Measurements from ENCODE around the gene MBNL3.
A peak's percentile ranks its signal among the peaks of the same experiment; 100 is the strongest.

The MBNL3 gene

DNA sequence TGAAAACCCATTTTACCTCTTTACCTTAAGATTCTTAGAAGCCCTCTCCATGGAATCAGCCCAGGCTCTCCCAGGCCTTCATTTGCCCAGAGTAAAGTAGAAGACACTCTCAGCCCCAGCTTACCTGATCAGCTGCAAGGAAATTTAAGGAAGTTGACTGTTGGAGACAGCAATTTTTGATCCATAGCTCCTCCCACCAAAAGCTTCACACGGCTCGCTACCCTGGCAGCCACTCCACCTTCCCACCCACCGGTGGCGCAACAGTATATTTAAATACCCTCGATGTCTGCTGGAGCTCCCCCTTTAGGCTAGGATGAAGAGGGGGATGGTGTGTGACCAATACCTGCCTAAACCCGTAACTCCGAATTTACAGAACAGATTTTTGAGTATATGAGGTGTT, 75.4 kb downstream of the MBNL3 start:
- no peak for DNase-seq

- DNase-seq, result no peak
Observed at GRCh38 chrX:132412208-132412607, 76.6 kb downstream of the MBNL3 start.

- no peak for DNase-seq
Observed at GRCh38 chrX:132411310-132411977, 77.4 kb downstream of the MBNL3 start.

GRCh38 chrX:132409780-132410556, 78.9 kb downstream of the MBNL3 start:
- DNase-seq, result no peak

GRCh38 chrX:132407691-132408090, 81.1 kb downstream of the MBNL3 start:
- peak; percentile 2 to 24 for DNase-seq

DNA sequence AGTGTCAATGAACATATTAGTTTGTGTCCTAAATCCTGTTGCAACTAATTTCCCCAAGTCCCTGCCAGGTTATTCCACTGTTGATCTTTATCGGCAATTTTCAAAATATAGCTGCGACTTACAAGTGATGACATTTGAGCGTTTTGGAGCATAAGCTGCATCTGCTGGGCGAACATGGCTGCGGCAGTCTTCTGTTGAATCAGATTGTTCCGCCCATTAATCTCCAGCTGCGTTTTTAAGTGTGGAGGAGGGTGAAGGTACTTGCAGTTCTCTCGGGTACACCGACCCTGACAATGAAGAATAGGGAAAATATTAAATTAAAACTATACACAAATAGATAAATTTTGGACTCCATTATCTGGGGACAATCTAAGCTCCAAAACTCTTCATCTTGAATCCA, 82.7 kb downstream of the MBNL3 start:
- no peak for DNase-seq

- DNase-seq, result no peak
Observed at GRCh38 chrX:132404266-132404665, 84.6 kb downstream of the MBNL3 start.

GRCh38 chrX:132401935-132402334, 86.9 kb downstream of the MBNL3 start:
- no peak for DNase-seq

DNA sequence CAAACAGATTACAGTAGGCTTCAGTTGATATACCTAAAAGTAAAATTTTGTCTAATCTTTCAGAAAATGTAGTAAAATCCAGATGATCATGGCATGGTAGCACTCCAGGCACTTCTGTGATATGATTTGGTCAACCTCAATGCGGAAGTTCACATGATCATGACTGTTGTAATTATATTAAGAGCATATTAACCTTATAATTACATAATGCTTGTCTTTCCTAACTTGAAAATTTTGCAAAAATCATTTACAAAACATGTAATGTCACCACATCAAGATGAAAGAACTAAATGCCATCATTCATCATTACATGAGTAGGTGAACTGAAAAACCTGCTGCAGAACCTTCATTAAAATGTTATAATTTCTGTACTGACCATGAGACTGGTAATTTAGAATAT, 88.1 kb downstream of the MBNL3 start:
- DNase-seq, result peak; percentile 26 to 75

DNA sequence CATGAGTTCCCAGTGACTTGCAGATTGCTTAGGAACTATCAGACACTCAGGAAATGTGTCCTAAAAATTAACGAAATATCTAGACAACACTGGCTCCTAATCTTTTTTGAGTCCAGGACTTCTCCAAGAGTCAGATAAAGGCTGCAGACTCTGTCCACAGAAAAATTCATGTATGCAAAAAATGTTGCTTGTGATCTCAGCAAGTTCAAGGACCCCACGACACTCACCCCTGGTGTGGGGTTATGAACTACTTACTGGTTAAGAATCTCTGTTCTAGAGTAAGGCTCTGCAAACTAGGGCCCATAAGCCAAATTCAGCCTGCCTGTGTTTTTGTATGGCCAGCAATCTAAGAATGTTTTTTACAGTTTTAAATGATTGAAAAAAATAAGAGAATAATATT, 93.2 kb downstream of the MBNL3 start:
- DNase-seq, result no peak

DNA sequence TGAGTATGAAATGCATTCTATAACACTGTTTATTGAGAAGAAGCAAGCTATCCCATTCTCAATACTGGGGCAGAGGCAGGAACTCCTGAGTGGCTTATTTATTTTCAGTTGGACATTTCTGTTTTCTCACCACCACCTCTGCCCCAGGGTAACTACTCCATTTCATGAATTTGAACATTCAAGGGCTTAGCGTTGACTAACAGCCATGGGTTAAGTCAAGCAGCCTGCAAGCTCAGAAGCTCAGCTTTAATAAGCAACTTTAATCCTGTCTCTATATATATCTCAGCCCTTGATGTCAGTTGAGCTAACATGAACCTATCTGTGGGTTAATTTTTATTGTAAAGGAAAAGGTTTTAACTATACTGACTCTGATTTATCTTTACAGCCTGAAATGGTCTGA, 93.8 kb downstream of the MBNL3 start:
- peak in 1 of 2 donors; percentile 1 for DNase-seq

GRCh38 chrX:132394591-132394990, 94.2 kb downstream of the MBNL3 start:
- peak in 1 of 2 donors; percentile 18 for DNase-seq

DNA sequence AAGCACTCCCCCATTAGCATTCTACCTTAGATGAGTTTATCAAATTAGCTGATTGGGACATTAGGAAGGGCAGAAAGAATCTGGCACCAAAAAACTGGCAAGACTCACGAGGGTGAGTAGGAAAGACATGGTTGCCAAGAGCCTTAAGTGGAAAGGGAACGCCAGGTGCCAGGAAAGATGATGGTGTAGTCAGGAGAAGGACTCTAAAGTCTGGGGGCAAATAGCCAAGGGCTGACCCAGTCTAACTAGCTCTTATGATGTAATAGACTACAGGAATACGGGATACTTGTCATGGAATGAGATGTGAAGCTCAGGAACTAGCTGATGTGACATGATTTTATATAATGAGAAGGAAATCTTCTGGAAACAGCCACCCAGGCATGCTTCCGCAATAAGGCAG, 94.8 kb downstream of the MBNL3 start:
- DNase-seq, result no peak

- DNase-seq, result no peak
Observed at GRCh38 chrX:132393485-132393884, 95.4 kb downstream of the MBNL3 start.

GRCh38 chrX:132393085-132393484, 95.8 kb downstream of the MBNL3 start:
- DNase-seq, result no peak

DNA sequence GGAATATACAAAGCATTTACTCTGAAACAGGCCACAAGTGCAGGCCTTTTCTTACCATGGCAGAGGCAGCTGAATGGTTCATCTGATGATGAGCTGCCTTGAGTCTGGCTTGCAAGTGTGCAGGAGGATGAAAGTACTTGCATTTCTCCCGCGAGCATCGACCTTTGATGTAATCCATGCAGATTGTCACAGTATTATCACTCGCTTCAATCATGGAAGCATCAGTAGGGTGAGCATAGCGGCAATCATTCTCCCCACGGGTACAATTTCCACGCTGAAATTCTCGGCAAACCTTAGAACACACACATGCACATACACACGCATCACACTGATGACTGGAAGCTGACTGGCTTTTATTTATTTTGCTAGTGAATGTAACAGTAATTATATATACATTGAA, 98.0 kb downstream of the MBNL3 start:
- no peak for DNase-seq

DNA sequence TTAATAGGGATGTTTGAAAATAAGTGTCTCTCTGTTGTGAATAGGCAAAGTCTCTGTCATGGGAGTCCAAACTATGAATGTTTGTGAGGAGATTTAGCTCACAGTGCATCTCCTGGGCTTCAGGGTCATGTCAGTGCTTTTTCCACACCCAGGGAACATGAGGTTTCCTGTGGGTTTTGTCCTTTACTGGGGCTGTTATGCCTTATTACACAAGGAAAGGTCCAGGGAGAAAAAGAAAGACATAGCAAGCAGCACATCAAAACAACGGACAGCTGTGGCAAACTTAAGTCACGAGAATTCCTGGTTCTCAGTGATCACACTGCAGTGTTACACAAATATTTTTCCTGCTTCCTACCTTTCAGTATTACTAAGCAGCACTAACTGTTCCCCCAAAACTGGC, 99.4 kb downstream of the MBNL3 start:
- DNase-seq, result no peak

DNA sequence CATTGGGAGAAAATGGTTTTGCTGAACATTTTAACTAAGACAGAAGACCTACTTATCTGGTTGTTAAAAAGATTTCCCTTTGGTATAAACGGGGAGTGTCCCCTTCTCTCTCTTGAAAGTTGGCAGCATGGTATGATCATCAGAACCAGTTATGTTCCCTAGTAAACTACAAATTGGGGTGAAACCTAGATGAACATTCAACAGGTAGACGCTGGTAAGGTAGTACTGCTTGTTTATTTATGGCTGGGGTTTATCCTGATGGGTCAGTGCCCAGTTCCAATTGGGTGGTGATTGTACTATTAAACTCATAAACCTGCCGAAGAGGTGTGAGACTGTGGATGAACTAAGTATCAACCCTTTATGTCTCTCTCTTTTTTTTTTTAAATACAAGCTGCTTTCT, 100.5 kb downstream of the MBNL3 start:
- DNase-seq, result no peak

GRCh38 chrX:132384301-132384700, 104.5 kb downstream of the MBNL3 start:
- no peak for DNase-seq

DNA sequence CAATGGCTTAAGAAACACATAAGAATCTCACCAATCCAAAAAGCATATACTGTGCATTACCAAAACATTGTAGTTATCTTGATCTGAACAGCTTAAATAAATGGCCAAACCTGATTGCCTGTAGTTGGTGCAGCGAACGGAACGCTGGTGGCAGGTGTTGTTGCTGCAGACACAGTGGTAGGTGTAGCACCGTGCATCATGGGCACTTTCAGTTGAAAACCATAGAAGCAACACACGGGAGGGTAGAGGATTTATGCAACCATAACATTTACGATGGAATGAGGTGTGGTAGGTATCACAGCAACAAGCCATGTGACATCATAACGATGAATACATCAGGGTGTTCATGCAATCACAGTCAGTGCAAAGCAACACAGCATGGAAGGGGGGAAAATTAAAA, 106.8 kb downstream of the MBNL3 start:
- no peak for DNase-seq

DNA sequence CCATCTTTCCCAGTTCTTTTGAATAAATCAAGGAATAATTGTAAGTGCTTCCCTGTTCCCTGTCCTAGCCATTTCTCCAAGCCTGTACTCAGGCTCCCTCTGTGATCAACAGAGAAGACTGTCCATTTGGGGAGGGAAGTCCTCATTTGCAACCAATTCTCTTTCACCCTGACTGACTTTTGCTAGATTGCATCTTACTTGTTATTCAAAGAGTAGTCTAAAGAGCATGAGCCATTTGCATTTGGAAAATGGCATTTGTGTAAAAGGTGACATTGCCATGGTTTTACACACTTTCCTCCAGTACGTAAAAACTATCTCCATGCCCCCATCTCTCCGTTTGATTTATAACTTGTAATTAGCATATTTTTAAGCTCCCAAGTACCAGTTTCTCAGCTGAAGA, 110.6 kb downstream of the MBNL3 start:
- no peak for DNase-seq

GRCh38 chrX:132375941-132376340, 112.9 kb downstream of the MBNL3 start:
- no peak for DNase-seq

- no peak for DNase-seq
Observed at GRCh38 chrX:132373610-132374009, 115.2 kb downstream of the MBNL3 start.

GRCh38 chrX:132369617-132370326, 119.1 kb downstream of the MBNL3 start:
- no peak for DNase-seq
